ENCODE data around the gene SAT2.
A peak's percentile ranks its signal among the peaks of the same experiment; 100 is the strongest.
"Not testable (repeated sequence)": the region's sequence is repeated elsewhere in the genome, so short reads cannot be mapped to it uniquely, and the experiment has no call there.

Gene SAT2

DNA sequence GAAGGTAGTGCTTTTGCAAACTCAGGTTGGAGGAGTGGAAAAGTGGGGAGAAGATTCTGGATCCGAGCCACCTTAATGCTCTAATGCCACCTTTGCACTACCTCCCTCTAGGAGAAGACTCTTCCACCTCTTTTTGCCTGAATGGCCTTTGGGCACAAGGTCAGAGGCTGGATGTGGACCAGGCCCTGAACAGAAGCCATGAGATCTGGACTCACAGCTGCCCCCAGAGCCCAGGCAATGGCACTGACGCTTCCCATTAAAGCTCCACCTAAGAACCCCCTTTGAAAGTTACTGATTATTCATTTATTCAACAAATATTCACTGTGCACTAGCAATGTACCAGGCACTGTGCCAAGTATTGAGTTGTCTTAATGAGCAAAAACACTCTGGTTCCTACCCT is 5.5 kb upstream of the SAT2 start:
- no peak for DNase-seq

GRCh38 chr17:7632492-7632894 is 4.9 kb upstream of the SAT2 start:
- no peak for DNase-seq

DNA sequence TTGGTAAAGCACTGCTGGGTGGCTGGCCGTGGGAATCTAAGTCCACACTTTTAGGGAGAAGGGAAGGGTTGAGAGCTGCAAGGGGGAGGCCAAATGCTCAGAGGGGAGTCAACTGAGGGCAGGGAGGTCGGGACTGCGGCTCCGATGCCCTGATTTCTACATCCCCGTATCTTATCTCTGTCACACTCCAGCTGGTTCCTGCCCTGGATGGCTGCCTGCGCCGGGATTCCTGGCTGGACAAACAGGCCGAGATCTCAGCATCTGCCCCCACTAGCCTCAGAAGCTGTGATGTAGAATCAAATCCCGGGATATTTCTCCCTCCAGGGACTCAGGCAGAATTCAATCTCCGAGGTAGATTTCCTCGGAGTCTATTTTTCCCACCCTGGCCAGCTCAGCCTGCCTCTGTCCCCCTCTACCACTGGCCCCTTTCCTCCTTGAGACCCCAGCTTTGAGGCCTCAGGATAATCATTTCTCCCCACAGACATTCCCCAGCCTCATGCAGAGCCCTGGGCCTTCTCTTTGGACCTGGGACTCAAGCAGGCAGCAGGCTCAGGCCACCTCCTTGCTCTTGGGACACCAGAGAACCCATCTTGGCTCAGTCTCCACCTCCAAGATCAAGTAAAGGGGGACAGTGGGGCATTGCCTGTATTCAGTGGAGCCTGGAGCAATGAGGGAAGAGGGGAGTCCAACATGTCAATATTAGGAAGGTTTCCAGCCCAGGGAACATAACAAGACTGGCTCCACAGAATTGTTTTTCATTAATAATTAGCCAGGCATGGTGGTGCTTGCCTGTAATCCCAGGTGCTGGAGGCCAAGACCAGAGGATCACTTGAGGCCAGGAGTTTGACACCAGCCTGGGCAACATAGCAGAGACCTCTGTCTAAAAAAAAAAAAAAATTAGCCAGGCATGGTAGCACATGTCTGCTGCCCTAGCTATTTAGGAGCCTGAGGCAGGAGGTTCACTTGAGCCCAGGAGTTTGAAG is 4.1 kb upstream of the SAT2 start:
- no peak for DNase-seq

DNA sequence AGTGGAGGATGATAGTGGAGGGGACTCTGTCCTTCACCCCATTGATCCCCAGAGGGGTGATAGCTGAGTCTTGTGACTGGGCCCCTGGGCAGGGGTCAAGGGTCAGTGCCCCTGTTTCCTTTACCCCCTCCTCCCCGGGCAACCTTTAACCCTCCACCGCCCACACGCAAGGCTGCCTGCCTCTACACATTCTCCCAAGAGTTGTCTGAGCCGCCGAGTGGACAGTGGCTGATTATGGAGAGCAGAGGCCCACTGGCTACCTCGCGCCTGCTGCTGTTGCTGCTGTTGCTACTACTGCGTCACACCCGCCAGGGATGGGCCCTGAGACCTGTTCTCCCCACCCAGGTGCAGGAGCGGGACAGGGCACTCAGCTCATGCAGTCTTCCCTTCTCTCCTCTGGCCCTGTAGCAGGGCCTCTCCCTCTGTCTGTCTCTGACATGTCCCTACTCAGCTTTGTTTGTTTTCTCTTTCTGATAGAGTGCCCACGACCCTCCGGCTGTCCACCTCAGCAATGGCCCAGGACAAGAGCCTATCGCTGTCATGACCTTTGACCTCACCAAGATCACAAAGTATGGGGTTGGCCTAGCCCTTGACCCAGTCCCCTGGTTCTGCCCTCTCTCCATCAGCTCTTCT is 2.4 kb upstream of the SAT2 start, which contains the start of gene SHBG:
TSS of gene SHBG (plus strand) at position 197 of the 633 bp plus-strand sequence. CDS start at position 235, 38 bp downstream.
- DNase-seq, result no peak

GRCh38 chr17:7626956-7627249 is 718 bp downstream of the SAT2 start:
- DNase-seq, result no peak

GRCh38 chr17:7626307-7626706 is 1.3 kb downstream of the SAT2 start:
- DNase-seq, result peak; percentile 41

GRCh38 chr17:7625749-7626148 is 1.9 kb downstream of the SAT2 start:
- DNase-seq, result not testable (repeated sequence)

DNA sequence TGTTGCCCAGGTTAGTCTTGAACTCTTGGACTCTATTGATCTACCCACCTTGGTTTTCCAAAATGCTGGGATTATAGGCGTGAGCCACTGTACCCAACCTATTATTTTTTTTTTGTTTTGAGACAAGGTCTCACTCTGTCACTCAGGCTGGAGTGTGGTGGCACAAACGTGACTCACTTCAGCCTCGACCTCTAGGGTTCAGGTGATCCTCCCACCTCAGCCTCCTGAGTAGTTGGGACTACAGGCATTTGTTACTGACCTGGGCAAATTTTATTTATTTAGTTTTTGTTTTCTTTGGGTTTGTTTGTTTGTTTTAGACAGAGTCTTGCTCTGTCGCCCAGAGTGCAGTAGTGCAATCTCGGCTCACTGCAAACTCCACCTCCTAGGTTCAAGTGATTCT is 4.0 kb downstream of the SAT2 start:
- DNase-seq, result no peak

DNA sequence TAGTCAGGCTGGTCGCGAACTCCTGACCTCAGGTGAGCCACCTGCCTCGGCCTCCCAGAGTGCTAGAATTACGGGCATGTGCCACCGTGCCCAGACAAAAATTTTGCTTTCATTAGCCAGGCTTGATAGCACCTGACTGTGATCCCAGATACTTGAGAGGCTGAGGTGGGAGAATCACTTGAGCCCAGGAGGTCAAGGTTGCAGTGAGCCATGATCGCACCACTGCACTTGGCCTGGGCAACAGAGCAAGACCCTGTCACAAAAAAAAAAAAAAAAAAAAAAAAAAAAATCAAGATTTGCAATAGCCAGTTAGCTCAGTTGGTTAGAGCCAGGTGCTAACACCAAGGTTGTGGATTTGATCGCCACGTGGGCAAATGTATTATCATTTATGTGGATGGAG is 6.8 kb downstream of the SAT2 start:
- DNase-seq, result no peak

DNA sequence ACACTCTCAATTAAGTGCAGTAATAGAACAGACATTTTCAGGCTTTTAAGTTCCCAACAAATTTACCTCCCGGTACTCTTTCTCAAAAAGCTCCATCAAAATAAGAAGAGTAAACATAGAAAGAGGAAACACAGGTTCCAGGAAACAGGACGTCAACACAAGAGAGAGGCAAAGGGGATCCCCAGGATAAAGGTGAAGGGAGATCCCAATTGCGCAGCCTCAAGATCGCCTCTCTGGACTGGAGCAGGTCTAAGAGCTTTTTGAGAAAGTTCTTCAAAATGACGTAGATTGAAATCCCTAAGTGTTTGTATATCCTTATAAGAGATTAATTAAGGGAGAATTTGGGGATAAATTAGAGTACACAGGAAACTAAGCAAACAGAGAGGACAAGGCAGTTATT is 9.0 kb downstream of the SAT2 start:
- no peak for DNase-seq

- DNase-seq, result no peak
Observed at GRCh38 chr17:7615265-7615747, 12.3 kb downstream of the SAT2 start.

DNA sequence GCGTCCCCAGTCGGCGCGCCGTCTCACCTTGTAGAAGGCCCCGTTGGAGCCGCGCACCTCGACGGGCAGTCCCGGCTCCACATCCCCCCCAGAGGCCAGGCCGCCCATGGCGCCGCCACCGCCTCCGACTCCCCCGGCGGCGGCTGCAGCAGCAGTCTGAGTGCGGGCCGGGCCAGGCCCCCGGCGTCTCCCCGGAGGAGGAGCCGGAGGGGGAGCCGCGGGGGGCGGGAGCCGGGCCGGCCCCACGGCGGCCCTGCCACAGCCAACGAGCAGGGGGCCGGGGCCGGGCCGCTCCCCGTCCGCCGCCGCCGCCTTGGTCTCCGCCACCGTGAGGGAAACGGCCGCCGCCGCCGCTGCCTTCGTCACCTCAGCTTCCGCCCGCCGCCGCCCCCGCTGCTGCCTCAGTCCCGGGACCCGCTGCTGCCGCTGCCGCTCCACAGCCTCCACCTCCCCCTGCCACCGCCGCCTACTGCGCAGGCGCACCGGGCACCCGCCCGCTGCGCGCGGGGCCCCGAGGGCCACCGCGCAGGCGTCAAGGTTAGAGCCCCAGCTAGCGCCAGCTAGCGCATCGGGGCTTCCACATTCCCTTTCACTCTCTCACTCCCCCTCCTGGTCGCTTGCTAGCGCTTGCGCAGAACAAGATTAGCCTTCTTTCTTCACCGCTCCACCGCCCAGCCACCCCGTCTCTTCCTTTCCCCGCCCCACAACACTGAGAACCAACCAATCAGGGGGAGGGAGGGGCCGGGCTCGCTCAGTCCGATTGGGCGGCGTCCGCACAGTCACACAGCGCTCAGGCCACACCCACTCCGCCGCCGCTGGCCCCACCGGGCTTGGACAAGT is 13.0 kb downstream of the SAT2 start, which contains the start of gene FXR2:
TSS of gene FXR2 (minus strand) at position 473 of the 840 bp plus-strand sequence. CDS start at position 108, 365 bp downstream.
- peak; percentile 100 for DNase-seq

DNA sequence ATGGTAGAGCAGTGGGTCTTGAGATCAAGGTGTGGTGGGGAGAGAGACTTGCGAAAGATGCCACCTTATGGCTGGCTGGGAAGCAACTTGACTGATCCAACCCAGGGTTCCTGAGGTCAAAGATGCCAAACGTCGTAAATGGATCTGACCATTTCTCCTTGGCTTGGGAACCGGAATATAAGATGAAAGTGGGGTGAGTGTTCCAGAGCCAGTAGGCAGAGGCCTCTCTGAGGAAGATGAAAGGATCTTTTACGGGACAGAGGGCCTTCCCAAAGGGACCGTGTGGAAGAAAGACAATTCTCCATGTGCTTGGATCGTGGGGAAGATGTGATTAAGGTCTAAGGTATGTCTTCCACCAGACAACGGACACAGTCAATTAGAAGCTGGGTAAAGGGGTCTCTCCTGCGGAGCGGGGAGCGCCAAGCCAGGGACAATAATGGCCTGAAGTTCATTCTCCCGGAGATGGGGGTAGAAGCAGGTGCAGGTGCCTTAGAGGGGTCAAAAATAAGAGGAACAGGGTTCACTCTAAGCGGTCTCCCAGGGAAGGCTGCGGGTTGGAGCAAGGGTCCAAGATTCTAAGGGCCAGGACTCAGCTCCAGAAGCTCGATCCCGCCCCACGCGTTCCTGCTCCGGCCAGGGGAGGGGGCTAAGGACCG is 13.7 kb downstream of the SAT2 start:
- DNase-seq, result no peak

GRCh38 chr17:7612294-7612640 is 15.4 kb downstream of the SAT2 start:
- DNase-seq, result no peak

DNA sequence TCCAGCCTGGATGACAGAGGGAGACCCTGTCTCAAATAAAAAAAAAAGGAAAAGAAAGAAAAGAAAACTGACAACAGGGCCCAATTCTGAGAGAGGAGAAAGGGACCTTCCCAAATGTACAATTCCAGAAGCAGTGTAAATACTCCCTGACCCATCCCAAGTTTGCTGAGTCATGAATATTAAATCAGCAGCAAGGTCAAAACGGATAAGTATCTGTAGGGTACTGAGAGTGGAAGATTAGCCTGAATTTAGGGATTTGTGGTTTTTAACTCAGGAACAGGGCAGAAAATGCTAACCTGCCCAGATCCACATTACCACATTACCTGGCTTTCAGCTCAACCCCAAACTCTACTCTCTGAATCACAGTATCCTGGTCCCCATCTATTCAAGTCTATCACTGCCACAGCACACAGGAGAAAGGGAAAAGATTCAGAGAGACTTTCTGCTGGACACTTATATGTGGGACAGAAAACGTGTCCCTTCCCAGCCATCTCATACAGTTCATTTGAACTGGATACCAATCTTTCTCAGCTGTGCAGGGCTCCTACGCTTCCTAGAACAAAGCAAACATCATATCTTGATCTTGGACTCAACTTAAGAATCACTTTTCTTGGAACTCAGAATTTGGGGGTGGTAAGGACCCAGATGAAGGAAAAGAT is 15.9 kb downstream of the SAT2 start:
- DNase-seq, result no peak

- no peak for DNase-seq
Observed at GRCh38 chr17:7610641-7611040, 17.0 kb downstream of the SAT2 start.

DNA sequence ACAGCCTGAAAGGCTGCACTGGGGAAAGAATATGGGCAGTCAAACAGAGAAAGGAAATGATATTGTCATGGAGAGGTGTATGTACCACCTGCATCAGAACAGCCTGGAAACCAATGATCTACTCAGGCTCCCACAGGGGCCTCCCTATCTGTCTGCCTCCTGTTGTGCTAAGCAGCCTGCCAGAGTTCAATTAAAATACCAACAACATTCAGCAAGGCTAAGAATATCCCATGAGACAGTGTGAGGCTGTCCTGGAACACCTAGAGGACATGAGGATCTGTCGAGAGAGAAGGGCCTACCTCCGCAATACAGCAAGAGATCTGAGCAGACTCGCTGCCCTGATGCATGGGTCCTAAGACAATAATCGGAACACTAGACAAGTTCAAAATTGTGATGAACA is 21.3 kb downstream of the SAT2 start:
- DNase-seq, result no peak

DNA sequence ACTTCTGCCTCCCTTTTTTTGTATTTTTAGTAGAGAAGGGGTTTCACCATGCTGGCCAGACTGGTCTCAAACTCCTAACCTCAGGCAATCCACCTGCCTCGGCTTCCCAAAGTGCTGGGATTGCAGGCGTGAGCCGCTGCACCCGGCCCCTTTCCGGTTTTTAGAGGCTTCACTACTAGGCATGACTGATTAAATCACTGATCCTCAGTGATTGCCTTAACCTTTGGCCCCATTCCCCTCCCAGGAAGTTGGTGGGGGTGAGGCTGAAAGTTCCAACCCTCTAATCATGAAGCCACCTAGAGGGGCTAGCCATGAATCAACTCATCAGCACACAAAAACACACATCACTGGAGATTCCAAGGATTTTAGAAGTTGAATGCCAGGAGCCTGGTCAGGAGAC is 30.1 kb downstream of the SAT2 start:
- DNase-seq, result not testable (repeated sequence)

DNA sequence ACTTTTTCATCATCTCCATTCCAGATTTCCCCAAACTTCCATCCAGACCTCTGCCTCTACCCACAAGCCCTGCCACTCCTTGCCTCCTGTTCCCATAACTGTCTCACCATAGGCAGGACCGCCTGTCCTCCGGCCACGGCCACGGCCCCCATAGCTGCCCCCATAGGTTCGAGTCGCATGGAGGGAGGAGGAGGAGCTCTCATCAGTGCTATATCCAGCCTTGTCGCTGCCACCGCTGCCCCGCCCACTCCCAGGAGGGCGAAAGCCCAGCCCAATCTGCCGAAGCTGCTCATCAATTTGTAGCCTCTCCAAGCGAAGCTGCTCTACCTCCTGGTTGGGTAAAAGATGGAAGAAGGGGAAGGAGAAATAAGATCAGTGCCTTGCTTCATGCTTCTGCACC is 34.3 kb downstream of the SAT2 start:
- no peak for DNase-seq

DNA sequence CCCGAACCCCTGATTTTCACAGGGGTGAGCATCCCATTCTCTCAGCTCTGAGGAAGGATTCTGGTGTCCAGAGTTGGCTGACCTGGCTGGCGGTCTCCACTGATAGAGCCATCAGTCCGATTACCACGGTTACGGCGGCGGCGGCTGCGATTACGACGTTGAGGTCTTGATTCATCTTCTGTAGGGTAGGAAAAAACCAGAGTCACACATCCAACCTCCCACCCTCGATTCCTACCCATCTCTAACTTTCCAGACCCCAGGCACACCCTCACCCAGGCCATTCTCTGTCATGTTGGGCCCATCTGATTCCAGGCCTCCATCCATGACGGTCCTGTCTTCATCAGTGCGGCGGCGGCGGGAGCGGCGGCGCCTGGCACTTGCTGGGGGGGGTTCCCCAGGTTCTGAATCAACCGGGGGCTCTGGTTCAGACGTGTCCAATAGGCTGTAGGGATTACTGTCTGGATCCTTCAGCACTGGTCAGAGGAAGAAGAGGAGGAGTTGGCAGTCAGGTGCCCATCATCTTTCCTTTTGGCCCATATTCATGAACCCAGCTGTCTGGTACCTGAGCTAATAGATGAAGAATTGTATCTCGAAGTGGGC is 35.1 kb downstream of the SAT2 start:
- DNase-seq, result no peak

GRCh38 chr17:7591596-7591995 is 36.0 kb downstream of the SAT2 start:
- no peak for DNase-seq

DNA sequence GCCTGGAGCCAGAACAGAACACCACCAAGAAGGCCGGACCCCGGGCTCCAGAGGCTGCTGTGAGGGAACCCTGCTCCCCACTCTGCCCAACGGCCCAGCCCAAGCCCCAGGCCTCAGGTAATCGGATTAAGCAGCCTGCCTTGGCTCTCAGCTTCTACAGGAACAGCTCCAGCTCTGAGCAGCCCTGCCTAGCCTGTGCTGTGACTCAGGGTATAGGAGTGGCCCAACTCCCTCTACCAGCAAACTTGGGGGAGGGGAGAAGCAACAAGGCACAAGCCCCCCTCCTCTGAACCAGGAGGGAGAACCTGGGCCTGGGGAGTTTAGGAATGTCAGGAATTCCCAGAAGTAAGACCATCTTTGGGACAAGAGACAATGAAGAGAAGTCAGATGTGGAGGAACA is 36.9 kb downstream of the SAT2 start:
- DNase-seq, result no peak
